ENCODE data around the gene TET2. TPM values are rescaled to one million over a fixed set of nuclear protein-coding genes. Genes with fewer than 3 reads are reported as not detected.

TET2 gene
- total RNA-seq, 1 experiment from 2014 or later: 0.59 TPM

DNA sequence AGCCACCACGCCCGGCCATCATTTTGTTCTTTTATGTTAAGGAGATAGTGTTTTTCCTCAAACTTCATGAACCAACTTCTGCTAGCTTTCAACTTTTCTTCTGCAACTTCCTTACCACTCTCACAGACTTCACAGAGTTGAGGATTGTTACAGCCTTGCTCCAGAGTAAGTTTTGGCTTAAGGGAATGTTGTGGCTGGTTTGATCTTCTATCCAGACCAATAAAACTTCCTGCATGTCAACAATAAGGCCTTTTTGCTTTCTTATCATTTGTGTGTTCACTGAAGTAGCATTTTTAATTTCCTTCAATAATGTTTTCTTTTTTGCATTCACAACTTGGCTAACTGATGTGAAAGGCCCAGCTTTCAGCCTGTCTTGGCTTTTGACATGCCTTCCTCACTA is 12.7 kb upstream of the TET2 start:
- Histone ChIP-seq H3K27me3 (no peaks in the 10 kb centered on the region), H3K36me3 (no peaks in the 10 kb centered on the region), H3K4me3 (no peak overlapping the region), H3K9me3 (no peaks in the 10 kb centered on the region)
- no peak for DNase-seq

DNA sequence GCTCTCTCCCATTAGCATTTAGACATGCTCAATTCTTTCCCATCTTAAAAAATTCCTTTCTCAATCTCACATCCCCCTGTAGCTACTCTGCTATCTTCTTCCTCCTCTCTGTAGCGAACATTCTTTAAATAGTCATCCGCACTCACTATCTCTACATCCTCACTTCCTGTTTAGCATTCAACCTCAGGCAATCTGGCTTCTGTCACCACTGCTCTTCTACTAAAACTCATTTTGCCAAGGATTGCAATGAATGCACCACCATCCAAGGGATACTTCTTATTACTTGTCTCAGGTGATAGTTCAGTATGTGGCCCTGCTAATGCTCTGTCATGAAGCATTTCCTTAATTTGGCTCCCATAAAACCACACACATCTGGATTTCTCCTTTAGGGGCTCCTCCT is 10.9 kb upstream of the TET2 start:
- no peak for DNase-seq
- H3K9me3 ChIP-seq: no peaks in the 10 kb centered on the region
- H3K27me3 ChIP-seq: no peaks in the 10 kb centered on the region
- H3K36me3 ChIP-seq: no peaks in the 10 kb centered on the region
- H3K4me3 ChIP-seq: no peak overlapping the region

DNA sequence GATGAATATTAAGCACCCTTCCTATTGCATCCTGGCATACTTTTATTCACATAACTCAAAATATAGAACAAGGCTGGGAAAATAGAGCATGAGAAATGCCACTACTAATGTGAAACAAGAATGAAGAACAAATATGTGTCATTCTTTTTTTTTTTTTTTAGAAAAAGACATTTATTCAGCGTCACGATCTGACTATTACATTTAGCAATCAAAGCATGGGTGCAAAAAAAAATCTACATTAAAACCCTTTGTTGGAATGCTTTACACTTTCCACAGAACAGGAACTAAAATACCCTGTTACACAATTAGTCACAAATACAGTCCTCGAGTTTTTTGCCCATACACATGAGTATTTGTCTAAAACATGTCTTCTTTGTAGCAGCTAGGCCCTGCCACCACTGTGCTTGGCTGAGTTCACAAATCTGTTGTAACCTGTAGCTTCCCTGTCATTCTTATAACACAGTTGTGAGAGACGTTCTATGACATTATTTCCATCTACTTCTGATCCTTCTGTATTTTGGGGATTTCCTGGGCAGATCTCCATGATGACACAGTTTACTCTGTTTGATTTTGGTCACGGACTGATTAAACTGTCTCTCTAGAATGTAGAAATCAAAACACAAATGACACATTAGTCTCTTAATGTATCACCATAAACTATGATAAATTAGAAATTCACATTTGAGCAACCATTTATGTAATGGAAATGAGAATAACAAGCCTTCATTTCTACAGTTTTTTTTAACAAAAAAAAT is 9.4 kb upstream of the TET2 start:
- no peak overlapping the region for H3K4me3 ChIP-seq
- no peaks in the 10 kb centered on the region for H3K36me3 ChIP-seq
- DNase-seq: no peak

DNA sequence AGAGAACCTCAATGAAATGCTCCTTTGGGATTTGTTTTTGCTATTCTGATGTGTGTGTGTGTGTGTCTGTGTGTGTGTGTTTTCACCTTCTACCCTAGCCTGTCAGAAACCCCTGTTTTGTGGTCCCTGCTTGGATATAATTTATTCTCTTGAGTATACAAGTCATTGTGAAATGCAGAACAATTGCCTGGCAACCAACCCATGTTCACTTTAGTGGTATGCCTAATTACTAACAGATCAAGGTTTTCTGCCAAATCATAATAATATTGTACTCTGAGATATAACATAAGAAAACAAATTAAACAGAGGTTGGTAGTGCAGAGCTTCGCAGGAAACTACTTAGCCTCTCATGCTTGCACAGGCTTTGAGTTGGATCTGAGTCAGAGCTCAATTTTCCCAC is 7.0 kb upstream of the TET2 start:
- H3K9me3 ChIP-seq: no peaks in the 10 kb centered on the region
- H3K4me3 ChIP-seq: no peak overlapping the region
- H3K27me3 ChIP-seq: no peaks in the 10 kb centered on the region
- DNase-seq: no peak
- H3K36me3 ChIP-seq: no peaks in the 10 kb centered on the region

More for the DNA sequence above, 9.4 kb upstream of the TET2 start:
- no peaks in the 10 kb centered on the region for H3K9me3 ChIP-seq
- no peaks in the 10 kb centered on the region for H3K27me3 ChIP-seq

DNA sequence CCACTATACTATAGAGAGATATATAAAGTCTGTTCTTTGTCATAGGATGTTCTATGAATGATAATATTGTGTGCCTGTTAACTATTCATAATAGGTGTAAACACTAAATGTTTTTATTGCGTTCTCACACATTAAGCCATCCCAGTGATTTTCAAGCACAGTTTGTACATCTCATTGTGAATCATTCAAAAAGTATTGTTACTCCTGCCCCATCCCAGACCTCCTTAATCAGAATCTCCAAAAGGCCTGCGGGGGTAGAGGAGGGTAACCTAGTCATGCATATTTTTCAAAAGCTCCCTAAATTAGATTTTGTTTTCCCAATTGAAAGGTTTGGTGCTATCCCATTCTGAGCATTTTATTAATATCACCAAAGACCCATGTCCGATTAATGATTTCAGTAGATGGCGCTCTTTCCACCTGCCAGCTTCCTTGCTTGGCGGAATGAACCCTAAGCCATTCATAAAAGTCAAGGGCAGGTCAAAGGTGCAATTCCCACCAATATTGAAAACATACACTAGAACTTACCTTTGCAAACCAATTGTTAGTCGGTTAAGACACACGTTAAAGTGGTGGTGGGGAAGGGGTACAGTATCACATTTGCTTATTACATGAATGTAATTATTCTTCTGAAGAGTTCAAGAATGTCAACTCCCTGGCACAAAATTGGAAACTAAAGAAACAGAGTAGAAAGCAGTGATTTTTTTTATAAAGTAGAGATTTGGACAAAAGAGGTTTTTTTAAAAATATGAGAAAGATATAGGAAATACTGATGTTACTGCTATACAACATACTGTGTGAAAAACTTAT is 5.8 kb upstream of the TET2 start:
- H3K27me3 ChIP-seq: no peaks in the 10 kb centered on the region
- no peaks in the 10 kb centered on the region for H3K36me3 ChIP-seq
- no peak for DNase-seq
- no peak overlapping the region for H3K4me3 ChIP-seq
- H3K9me3 ChIP-seq: no peaks in the 10 kb centered on the region

DNA sequence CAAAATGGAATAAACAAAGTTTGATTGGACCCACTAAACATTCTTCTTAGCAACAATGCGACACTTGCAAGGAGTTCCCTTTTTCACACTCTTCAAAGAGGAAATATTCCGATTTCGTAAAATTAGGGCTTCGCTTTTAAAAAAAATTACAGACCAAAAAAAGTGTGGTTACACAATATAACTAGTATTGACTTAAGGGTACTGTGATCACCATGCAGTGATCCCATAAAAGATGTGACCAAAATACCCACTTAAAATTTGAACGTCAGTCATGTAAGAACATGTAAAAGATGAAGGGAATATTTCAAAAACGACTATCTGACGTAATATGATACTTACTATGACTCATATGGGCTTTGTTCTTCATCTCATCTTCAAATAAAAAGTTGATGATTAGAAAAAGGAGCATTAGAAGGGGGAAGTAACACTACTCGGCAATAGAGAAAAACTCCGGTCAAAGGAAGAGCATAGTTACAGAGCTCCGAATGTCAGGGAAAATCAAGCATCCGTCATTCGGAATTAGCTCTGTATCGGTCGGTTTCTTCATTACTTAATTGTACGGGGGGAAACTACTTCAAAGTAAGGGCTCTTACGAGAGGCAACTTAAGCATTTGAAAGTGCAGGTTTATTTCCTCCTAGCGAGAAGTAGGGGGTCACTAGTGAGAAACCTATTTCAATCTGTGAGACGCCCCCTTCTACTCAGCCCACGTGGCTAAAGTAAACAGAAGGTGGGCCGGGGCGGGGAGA is 1.3 kb upstream of the TET2 start:
- peak overlapping the region; percentile 75 for H3K4me3 ChIP-seq
- H3K36me3 ChIP-seq: no peaks in the 10 kb centered on the region
- H3K27me3 ChIP-seq: no peaks in the 10 kb centered on the region
- H3K9me3 ChIP-seq: no peaks in the 10 kb centered on the region
- no peak for DNase-seq

DNA sequence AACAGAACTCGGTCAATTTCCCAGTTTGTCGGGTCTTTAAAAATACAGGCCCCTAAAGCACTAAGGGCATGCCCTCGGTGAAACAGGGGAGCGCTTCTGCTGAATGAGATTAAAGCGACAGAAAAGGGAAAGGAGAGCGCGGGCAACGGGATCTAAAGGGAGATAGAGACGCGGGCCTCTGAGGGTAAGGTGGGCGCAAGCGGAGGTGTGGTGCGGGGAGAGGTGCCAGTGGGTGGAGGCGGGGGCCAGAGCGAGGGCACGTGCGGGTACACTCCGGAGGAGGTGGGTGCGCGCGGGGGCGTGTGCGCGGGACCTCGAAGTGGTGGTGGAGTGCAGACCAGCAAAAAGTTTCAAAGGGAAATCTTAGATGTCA is 787 bp upstream of the TET2 start:
- peak; percentile 14 for DNase-seq
- Histone ChIP-seq H3K36me3 (no peaks in the 10 kb centered on the region), H3K4me3 (peak overlapping the region; percentile 75)

DNA sequence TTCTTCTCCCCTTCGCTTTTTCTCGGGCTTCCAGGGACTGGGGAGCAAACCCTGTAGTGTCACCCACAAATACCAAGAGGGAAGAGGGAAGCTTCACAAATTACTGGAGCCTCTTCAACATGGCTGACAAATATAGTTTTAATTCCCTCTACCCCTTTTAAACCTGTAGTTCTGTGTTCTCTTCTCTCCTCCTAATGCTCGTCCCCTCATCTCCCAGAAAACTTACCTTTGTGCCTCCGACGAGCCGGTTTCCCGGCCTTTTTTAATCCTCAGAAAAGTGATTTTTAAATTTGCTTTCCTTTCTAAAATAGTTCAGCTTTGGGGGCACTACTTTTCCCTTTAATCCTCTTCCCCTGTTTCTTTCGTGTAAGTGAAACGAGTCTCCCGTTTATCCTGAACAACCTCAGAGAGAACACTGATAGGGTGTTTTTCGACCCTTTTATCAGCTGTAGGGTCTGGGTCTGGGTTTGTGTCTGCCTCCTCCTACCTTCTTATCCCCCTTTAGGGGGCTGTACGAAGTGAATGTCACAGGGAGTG is 408 bp downstream of the TET2 start:
- Histone ChIP-seq H3K36me3 (no peaks in the 10 kb centered on the region), H3K4me3 (peak overlapping the region; percentile 75), H3K9me3 (no peaks in the 10 kb centered on the region), H3K27me3 (no peaks in the 10 kb centered on the region)
- no peak for DNase-seq

More for the DNA sequence above, 787 bp upstream of the TET2 start:
- no peaks in the 10 kb centered on the region for H3K9me3 ChIP-seq
- no peaks in the 10 kb centered on the region for H3K27me3 ChIP-seq

DNA sequence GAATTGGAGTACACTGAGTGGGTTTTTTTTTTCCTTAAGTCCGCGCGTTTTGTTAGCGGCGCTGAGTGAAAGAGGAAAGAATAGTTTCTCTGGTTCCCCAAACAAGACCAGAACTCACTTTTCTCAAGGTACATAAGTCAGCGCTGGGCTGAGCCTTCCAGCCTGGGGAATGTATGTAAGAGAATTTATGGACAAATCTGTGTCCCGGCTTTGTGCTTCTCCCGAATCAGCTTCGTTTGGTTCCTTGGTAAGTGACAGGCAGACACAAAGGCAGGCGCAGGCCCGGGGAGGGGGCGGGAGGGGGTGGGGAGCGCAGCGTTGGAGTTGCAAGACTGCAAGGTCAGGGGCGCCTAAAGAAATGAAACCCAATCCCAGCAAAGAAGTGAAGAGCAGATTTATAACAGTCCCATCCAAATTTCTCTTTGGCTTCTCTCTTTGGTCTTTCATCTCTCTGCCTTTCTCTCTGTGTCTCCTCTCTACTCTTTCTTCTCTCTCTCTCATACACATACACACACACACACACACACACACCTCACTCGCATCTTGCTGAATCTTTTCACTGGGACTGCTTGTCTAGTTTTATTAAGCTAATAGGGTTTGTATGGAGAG is 981 bp downstream of the TET2 start:
- peak; percentile 17 for DNase-seq
- Histone ChIP-seq H3K36me3 (no peaks in the 10 kb centered on the region), H3K9me3 (no peaks in the 10 kb centered on the region), H3K4me3 (peak overlapping the region; percentile 75), H3K27me3 (no peaks in the 10 kb centered on the region)

DNA sequence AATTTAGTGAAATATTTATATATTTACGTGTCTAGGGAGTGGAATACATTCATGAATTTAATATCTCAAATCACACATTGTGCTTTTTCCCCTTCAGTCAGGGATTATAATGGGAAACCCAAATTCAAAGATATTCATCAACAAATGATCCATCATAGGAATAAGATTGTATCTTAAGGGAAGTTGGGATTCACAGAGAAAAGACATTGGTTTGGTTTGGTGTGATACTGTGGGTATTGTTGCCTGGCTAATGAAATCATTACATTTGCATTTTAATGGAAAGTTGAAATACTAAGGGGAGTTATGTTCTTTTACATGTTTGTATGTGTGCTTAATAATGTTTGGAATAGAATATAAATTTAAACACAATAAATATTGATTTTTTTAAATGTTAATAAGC is 1.7 kb downstream of the TET2 start:
- no peaks in the 10 kb centered on the region for H3K9me3 ChIP-seq

DNA sequence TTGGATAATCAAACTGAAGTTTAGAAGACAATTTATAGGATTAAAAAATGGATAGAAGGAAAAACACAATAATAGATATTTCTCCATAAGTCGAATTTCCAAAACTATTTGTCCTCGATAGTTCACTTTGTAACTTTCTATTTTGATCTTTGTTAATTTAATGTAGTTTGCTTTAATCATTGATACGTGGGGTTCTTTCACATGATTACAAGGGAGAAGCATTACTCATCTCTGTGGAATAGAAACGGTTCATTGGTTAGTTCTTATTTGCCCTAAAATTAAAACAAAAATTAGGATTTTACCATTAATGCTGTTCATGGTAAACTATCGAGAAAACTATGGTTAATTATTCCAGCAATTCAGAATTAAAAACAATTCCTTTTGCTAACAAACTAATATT is 2.1 kb downstream of the TET2 start:
- peak overlapping the region; percentile 75 for H3K4me3 ChIP-seq
- H3K9me3 ChIP-seq: no peaks in the 10 kb centered on the region
- H3K27me3 ChIP-seq: no peaks in the 10 kb centered on the region
- DNase-seq: no peak
- H3K36me3 ChIP-seq: no peaks in the 10 kb centered on the region

More for the DNA sequence above, 1.7 kb downstream of the TET2 start:
- Histone ChIP-seq H3K4me3 (peak overlapping the region; percentile 75), H3K27me3 (no peaks in the 10 kb centered on the region), H3K36me3 (no peaks in the 10 kb centered on the region)
- DNase-seq: no peak

DNA sequence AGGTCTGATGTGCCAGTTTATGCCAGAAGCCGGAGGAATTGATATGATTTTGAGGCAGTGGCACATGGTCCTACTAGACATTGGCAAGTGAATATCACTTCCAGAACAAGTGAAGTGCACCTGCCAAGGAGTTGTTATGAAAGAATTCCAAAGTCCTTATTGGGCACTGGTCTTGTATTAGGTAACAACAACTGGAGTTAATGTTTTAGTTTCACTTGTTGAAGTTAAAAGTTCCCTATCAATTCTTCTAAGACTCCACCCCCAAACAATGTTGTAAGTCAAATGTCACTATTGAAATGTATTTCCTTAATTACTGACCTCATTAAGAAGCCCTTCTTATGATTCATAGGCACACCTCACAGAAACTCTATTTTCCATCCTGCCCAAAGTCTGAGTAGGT is 3.1 kb downstream of the TET2 start:
- no peak for DNase-seq
- Histone ChIP-seq H3K36me3 (no peaks in the 10 kb centered on the region), H3K4me3 (no peak overlapping the region), H3K9me3 (no peaks in the 10 kb centered on the region), H3K27me3 (no peaks in the 10 kb centered on the region)

DNA sequence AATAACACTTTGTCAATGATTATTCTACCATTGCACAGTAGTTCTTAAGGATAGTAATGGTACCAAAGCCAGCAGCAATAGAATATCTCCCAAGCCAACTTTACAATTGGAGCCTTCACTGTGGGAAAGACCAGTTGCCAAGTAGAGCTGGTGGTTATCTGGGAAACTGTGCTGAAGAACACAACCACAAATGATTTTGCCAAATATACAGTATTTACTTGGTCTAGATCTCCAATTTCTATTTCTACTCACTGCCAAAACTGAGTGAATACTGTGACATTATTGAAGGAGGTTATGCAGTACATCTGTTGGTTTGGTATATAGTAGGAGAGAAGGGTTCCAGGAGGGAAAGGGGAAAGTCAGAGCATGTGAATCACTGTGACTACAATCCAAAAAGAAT is 3.8 kb downstream of the TET2 start:
- no peak for DNase-seq
- no peaks in the 10 kb centered on the region for H3K27me3 ChIP-seq
- no peaks in the 10 kb centered on the region for H3K36me3 ChIP-seq
- no peaks in the 10 kb centered on the region for H3K9me3 ChIP-seq
- H3K4me3 ChIP-seq: no peak overlapping the region

DNA sequence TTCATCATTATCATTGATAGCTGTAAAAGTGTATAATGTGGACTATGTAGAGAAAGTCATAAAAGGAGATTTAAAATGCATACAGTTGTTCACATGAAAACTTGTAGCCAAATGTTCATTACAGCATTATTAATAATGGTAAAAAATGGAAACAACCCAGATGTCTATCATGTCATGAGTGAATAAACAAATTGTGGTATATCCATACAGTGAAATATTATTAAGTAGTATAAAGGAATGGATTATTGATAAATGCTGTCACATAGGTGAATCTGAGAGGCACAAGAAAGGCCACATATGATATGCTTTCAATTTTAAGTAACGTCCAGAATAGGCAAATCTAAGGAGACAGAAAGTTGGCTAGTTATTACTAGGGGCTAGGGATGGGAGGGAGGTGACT is 7.1 kb downstream of the TET2 start:
- Histone ChIP-seq H3K27me3 (no peaks in the 10 kb centered on the region), H3K36me3 (no peaks in the 10 kb centered on the region), H3K9me3 (no peaks in the 10 kb centered on the region), H3K4me3 (no peak overlapping the region)
- no peak for DNase-seq

DNA sequence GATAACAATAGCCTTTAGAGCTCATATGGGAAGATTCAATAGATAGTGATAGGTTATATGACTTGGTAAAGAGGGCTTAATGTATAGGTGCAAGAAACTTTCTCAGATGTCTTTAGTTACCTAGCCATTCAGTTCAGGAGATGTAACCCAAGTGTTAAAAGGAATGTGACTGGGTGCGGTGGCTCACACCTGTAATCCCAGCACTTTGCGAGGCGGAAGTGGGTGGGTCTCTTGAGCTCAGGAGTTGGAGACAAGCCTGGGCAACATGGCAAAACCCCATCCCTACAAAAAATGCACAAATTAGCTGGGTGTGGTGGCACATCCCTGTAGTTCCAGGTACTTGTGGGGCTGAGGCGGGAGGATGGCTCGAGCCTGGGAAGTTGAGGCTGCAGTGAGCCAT is 7.9 kb downstream of the TET2 start:
- Histone ChIP-seq H3K27me3 (no peaks in the 10 kb centered on the region), H3K9me3 (no peaks in the 10 kb centered on the region), H3K4me3 (no peak overlapping the region), H3K36me3 (no peaks in the 10 kb centered on the region)
- no peak for DNase-seq

DNA sequence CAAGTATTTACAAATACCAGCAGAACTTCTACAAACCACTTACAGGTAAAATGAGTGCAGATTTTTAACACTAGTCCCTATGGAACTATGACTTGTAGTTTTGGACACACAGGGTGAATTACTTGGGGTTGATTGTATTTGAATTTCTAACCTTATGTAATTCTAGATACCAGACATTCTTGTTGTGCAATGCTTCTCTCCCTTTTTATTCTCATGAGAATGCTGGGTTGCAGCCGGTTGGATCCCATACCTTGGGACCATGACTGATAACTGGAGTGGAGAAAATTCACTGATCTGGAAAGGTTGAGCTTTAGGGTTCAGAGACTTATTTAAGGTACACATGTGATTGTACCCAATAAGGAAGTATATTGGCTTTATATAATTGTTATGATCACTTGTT is 8.8 kb downstream of the TET2 start:
- DNase-seq: no peak
- Histone ChIP-seq H3K9me3 (no peaks in the 10 kb centered on the region), H3K36me3 (no peaks in the 10 kb centered on the region), H3K4me3 (no peak overlapping the region), H3K27me3 (no peaks in the 10 kb centered on the region)

DNA sequence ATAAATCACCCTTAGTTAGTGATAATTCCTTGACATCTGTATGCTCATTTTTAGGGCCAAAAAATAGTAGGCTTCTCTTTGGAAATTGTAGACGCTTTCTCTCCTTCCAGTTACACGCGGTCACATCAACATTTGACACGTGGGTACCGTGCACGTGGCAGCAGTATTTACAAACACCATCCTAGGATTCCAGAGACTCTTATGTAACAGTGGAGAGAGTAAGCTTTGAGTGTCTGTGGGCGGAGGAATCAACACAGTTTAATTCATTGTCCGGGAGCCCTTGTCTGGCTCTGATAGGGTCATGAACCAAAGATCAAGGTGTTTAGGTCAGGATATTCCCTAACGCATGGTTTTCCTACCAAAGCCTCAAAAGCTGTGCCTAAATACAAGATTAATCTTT is 12.2 kb downstream of the TET2 start:
- Histone ChIP-seq H3K36me3 (no peaks in the 10 kb centered on the region), H3K9me3 (no peaks in the 10 kb centered on the region), H3K4me3 (no peak overlapping the region), H3K27me3 (no peaks in the 10 kb centered on the region)
- DNase-seq: no peak
